ENCODE data around the gene SLC2A14.

DNA sequence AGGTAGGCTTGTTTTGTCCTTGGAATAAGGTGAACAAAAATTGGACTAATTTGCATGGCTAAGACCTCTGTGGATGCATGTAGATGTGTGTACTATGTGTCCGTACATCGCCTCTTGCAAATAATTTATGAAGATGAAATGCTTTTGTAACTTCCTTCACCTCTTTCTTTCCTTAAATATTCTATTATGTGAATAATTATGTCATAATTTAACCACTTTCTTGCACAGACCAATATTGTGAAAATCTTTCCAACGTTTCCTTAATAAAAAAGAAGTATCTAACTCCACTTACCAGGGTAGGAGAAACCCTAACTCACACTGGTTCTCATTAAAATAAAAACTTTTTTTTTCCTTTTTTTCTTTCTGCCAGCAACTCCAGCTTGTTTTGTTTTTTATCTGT is 79.5 kb downstream of the SLC2A14 start:
- TF ChIP-seq EZH2 (IDR thresholded peaks at IDR 0.05; ENCODE audit: low read length), result no peak
- TF ChIP-seq, protein P1, sequence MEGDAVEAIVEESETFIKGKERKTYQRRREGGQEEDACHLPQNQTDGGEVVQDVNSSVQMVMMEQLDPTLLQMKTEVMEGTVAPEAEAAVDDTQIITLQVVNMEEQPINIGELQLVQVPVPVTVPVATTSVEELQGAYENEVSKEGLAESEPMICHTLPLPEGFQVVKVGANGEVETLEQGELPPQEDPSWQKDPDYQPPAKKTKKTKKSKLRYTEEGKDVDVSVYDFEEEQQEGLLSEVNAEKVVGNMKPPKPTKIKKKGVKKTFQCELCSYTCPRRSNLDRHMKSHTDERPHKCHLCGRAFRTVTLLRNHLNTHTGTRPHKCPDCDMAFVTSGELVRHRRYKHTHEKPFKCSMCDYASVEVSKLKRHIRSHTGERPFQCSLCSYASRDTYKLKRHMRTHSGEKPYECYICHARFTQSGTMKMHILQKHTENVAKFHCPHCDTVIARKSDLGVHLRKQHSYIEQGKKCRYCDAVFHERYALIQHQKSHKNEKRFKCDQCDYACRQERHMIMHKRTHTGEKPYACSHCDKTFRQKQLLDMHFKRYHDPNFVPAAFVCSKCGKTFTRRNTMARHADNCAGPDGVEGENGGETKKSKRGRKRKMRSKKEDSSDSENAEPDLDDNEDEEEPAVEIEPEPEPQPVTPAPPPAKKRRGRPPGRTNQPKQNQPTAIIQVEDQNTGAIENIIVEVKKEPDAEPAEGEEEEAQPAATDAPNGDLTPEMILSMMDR (optimal IDR thresholded peaks at IDR 0.05 in 1 of 3, IDR thresholded peaks at IDR 0.05 in 1 of 3, conservative IDR thresholded peaks at IDR 0.05 in 1 of 3; ENCODE audit: extremely low read depth in 1 of 3, insufficient read depth in 2 of 3, low read length in 3 of 3), result no peak
